ENCODE results near the gene WAC.

The WAC gene

DNA sequence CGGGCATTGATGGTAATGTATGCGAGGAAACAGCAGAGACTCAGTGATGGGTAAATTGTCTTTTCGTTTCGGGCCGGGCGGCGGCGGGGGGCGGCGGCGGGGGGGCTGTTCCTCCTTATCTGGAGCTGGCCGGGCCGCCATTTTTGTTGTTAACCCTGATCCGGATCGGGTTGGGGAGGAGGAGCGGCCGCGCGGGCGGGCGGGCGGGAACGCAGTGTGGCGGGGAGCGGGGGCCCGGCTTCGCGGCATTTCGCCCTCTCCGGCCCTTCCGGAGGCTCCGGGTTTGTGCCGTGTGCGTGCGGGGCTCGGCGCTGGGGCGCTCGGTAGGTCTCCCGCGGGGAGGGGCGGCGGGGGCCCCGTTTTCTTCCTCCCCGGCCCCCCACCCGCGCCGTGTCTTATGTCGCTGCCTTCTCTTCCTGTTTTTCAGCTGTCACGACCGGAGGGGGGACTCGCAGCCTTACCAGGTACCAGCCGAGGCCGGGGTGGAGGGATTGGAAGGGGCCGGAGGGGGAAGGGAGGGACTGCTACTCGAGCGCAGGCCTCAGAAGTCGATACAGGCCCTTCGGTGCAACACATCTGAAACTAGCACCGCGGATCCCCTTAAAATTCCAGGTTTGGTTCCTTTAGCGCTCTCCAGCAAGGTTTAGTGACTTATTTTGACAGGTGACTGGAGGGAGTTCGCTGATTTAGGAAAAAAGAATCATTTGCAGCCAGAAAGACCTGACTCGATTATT is 820 bp downstream of the WAC start:
- TF ChIP-seq, protein P1, sequence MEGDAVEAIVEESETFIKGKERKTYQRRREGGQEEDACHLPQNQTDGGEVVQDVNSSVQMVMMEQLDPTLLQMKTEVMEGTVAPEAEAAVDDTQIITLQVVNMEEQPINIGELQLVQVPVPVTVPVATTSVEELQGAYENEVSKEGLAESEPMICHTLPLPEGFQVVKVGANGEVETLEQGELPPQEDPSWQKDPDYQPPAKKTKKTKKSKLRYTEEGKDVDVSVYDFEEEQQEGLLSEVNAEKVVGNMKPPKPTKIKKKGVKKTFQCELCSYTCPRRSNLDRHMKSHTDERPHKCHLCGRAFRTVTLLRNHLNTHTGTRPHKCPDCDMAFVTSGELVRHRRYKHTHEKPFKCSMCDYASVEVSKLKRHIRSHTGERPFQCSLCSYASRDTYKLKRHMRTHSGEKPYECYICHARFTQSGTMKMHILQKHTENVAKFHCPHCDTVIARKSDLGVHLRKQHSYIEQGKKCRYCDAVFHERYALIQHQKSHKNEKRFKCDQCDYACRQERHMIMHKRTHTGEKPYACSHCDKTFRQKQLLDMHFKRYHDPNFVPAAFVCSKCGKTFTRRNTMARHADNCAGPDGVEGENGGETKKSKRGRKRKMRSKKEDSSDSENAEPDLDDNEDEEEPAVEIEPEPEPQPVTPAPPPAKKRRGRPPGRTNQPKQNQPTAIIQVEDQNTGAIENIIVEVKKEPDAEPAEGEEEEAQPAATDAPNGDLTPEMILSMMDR (conservative IDR thresholded peaks at IDR 0.05; ENCODE audit: low read depth, low read length) = no peak
- DNase-seq (ENCODE audit: low read depth) = no peak
- H3K4me3 ChIP-seq (ENCODE audit: low read length) = peak overlapping the region; percentile 92

DNA sequence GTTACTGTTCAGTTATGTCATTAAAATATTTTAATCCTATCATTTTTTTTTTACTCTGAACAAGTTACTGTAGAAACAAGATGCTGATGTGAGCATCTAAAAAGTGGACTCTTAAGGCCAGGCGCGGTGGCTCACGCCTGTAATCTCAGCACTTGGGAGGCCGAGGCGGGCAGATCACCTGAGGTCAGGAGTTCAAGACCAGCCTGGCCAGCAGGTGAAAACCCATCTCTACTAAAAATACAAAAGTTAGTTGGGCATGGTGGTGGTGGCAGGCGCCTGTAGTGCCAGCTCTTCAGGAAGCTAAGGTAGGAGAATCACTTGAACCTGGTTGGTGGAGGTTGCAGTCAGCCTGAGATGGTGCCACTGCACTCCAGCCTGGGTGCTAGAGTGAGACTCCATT is 2.9 kb downstream of the WAC start:
- TF ChIP-seq, protein P1 (conservative IDR thresholded peaks at IDR 0.05; ENCODE audit: low read depth, low read length) = no peak
- DNase-seq (ENCODE audit: low read depth) = no peak
- H3K4me3 ChIP-seq (ENCODE audit: low read length) = no peak overlapping the region

DNA sequence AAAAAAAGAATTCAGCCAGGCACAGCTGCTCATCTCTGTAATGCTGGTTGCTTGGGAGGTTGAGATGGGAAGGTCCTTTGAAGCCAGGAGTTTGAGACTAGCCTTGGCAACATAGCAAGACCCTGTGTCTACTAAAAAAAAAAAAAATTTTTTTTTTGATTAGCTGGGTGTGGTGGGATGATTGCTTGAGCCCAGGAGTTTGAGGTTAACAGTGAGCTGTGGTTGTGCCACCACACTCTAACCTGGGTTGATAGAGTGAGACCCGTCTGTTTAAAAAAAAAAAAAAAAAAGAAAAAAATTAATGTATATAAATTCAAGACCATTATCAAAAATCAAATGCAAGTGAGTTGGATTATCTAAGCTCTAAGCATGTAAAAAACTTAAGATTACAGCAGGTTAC is 5.7 kb downstream of the WAC start:
- TF ChIP-seq, protein P1 (conservative IDR thresholded peaks at IDR 0.05; ENCODE audit: low read depth, low read length) = no peak
- no peak overlapping the region for H3K4me3 ChIP-seq (ENCODE audit: low read length)
- DNase-seq (ENCODE audit: low read depth) = no peak

DNA sequence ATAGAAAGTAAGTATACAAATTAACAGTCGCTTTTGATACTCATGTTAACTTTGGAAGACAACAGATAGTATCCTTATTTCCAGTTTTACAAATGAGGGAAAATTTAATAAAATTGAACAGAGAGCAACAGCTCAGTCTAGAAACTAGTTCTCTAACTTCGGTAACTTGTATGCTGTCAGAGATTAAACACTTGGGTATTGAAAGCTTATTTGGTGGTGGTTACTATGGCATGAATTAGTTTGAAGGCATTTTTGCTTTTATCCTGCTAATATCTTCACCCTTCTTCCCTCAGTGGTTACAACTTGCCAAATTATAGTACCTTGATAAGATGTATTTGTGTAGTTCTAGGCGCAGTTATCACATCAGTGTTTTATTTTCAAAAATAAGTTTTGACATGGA is 7.2 kb downstream of the WAC start:
- DNase-seq (ENCODE audit: low read depth) = no peak
- H3K4me3 ChIP-seq (ENCODE audit: low read length) = no peak overlapping the region
- TF ChIP-seq, protein P1 (conservative IDR thresholded peaks at IDR 0.05; ENCODE audit: low read depth, low read length) = no peak

DNA sequence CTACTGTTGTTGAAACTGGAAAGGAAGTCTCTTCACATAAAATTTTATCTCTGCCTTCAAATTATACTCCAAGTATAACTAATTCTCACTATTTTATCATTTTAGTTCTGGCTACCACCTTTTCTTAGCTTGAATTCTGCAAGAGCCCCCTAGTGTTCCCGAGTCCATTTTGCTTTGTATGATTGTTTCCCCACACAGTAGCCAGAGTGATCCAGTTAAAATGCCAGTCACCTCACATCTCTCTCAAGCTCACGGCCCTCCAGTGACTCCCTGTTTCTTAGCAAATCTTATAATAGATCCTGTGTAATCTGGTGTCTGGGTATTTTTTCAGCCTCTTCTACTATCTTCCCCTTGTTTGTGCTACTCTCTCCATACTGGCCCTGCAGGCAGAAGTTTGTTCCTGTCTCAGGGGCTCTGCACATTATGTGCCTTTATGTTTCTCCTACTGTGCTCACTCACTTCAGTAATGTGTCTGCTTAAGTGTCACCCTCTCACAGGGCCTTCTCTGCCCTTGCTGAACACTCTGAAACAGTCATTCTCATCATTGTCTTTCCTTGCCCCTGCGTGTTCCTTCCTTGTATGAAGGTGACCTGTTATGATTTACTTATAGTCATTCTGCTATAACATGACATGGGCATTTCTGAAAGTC is 8.9 kb downstream of the WAC start:
- TF ChIP-seq, protein P1 (conservative IDR thresholded peaks at IDR 0.05; ENCODE audit: low read depth, low read length) = peak; percentile 33
- DNase-seq (ENCODE audit: low read depth) = no peak
- H3K4me3 ChIP-seq (ENCODE audit: low read length) = no peak overlapping the region

DNA sequence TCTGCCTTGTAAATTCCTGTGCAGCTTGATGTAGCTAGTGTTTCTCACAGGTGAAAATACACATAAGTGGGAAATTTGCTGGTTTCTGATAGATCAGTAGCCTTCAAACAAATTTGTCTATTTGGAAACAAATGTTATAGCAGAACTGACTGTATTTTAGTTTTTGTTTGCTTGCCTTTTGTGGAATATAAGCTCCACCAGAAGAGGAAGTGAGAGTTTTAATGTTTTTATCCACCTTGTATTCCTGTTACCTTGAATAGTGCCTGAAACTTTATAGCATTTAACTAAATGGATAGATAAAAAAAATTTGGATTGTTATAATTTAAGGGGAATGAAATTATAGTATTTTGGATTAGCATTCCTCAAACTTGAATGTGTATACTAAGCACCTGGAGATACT is 9.8 kb downstream of the WAC start:
- DNase-seq (ENCODE audit: low read depth) = no peak
- TF ChIP-seq, protein P1 (conservative IDR thresholded peaks at IDR 0.05; ENCODE audit: low read depth, low read length) = no peak
- H3K4me3 ChIP-seq (ENCODE audit: low read length) = no peak overlapping the region

DNA sequence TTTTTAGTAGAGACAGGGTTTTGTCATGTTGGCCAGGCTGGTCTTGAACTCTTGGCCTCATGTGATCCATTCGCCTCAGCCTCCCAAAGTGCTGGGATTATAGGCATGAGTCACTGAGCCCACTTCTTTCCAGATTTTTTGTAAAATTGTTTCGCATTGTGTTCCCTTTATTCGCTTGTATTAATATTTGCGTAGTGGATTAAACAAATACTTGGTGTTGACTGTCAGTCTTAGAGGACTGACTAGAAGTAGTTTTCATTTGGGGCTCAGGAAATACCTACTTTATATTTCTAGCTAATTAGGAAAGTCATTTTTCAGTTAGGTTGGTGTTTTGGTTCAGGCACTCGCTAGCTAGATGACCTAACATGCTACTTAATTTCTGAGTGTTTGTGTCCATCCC is 11.1 kb downstream of the WAC start:
- no peak overlapping the region for H3K4me3 ChIP-seq (ENCODE audit: low read length)
- TF ChIP-seq, protein P1 (conservative IDR thresholded peaks at IDR 0.05; ENCODE audit: low read depth, low read length) = no peak
- no peak for DNase-seq (ENCODE audit: low read depth)
